Panc1 (cell line): ENCODE measurements around the gene AKAP9. TPM values are rescaled to one million over a fixed set of nuclear protein-coding genes. Genes with fewer than 3 reads are reported as not detected.

Source experiments
- ATAC-seq: fragments of 200-7000 bp; cut with Tn5 transposase; 2 replicates; pipeline ENCODE4 v1.9.1; 2020; ENCODE audit warnings: mild to moderate bottlenecking, moderate library complexity
- BruUV-seq: library from RNA; stranded (reverse); fragments of 400-500 nt; replicated peaks from 2 replicates; lab custom pipeline; 2021; lab: Mats Ljungman, UMichigan
- CTCF ChIA-PET: fragments of 300-600 bp; sonication (Branson Sonifier 250); formaldehyde crosslinking; loops from one replicate; lab custom pipeline; 2022; ENCODE audit warnings: antibody characterized with exemption; lab: Charles Lee
- POLR2A ChIA-PET: fragments of 300-600 bp; sonication (Branson Sonifier 250); formaldehyde crosslinking; loops from one replicate; lab custom pipeline; 2022; ENCODE audit warnings: antibody characterized with exemption; lab: Charles Lee
- DNase-seq: peaks from one replicate; pipeline ENCODE4 v3.0.0-alpha.2; 2010; ENCODE audit warnings: low read depth, low spot score
- H3K27ac ChIP-seq: 2 replicates; pipeline ENCODE4 v1.5.1; 2011; ENCODE audit warnings: mild to moderate bottlenecking, low read length, inconsistent platforms
- H3K27me3 ChIP-seq: fragments of 200-500 bp; sonication (Bioruptor generic); 2 replicates; pipeline ENCODE4 v1.6.0; 2014; ENCODE audit warnings: low read length, inconsistent platforms; ENCODE audit not compliant: control insufficient read depth, insufficient read depth
- H3K36me3 ChIP-seq: fragments of 200-500 bp; sonication (Bioruptor generic); 2 replicates; pipeline ENCODE4 v1.5.1; 2014; ENCODE audit warnings: inconsistent platforms, mild to moderate bottlenecking, low read length, moderate library complexity; ENCODE audit not compliant: control insufficient read depth, insufficient read depth
- H3K4me1 ChIP-seq: 2 replicates; pipeline ENCODE4 v1.5.1; 2011; ENCODE audit warnings: inconsistent platforms, mild to moderate bottlenecking, low read length, moderate library complexity; ENCODE audit not compliant: control insufficient read depth, insufficient read depth
- H3K4me3 ChIP-seq, 2 experiments: 2 replicates each; pipeline ENCODE4 v1.5.1; 2011 to 2012; ENCODE audit warnings: low read depth in 2 of 2, low read length in 2 of 2, mild to moderate bottlenecking in 2 of 2, inconsistent platforms in 1 of 2, moderate library complexity in 1 of 2
- H3K9me3 ChIP-seq: fragments of 200-500 bp; sonication (Bioruptor generic); 2 replicates; pipeline ENCODE4 v1.5.1; 2014; ENCODE audit warnings: low read depth, mild to moderate bottlenecking, inconsistent platforms, low read length, moderate library complexity; ENCODE audit not compliant: control insufficient read depth, insufficient read depth
- CTCF ChIP-seq: fragments of 450-650 bp; IDR thresholded peaks from 2 replicates; pipeline ENCODE4 v1.5.1; 2017; ENCODE audit warnings: mild to moderate bottlenecking
- POLR2AphosphoS5 ChIP-seq: IDR thresholded peaks from 2 replicates; pipeline ENCODE4 v1.6.1; 2012; ENCODE audit warnings: mild to moderate bottlenecking, low read depth, low read length, moderate library complexity
- REST ChIP-seq, 2 experiments: IDR thresholded peaks; 2 replicates each; pipeline ENCODE4 v1.6.1; 2011 to 2012; ENCODE audit warnings: low read depth in 2 of 2, control low read depth in 1 of 2, low read length in 1 of 2, mild to moderate bottlenecking in 1 of 2, moderate library complexity in 1 of 2; ENCODE audit not compliant: insufficient read depth in 1 of 2
- SIN3A ChIP-seq: IDR thresholded peaks from 2 replicates; pipeline ENCODE4 v1.6.1; 2012; ENCODE audit warnings: low read depth, mild to moderate bottlenecking, low read length, moderate library complexity, borderline replicate concordance; ENCODE audit not compliant: insufficient read depth
- TCF7L2 ChIP-seq: IDR thresholded peaks from 2 replicates; pipeline ENCODE4 v1.6.1; 2011; ENCODE audit warnings: mild to moderate bottlenecking, low read depth, low read length, inconsistent platforms
- in situ Hi-C: cut with HindIII; loops from 2 replicates; pipeline ENCODE4 v1.10.0; 2016; ENCODE audit warnings: low sequenced_read_pairs, low pct_unique_long_range_greater_than_20kb
- intact Hi-C: fragments of 100-400 bp; cut with micrococcal nuclease; formaldehyde crosslinking; loops from one replicate; pipeline ENCODE4 v1.10.0; 2022; ENCODE audit not compliant: unreplicated experiment
- total RNA-seq: library from RNA; stranded (reverse); gene quantifications from one replicate; pipeline ENCODE4 v1.2.1, GENCODE V29; 2021; ENCODE audit not compliant: unreplicated experiment

The AKAP9 gene
- total RNA-seq, 1 experiment from 2014 or later, result 31.6 TPM

DNA sequence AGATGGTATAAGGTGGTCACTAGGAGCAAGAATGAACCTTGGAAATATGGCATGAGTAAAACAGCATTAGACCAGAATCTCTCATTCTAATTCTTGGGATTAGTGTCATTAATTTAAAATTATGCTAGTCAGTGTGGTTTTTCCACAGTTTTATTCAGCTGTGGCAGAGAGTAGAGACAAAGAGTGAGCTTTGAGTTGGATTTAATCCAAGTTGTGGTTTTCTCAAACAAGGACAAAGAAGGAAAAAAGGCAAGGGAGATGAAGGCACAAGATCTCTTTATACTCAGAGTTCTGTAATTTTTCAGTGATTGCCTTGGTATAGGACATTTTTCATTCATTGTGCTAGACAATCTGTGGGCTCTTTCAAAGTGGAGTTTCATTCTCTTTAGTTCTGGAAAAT is 28.2 kb upstream of the AKAP9 start:
- POLR2A ChIA-PET, result no interaction called here
- Histone ChIP-seq H3K9me3 (no peaks in the 10 kb centered on the region), H3K36me3 (no peaks in the 10 kb centered on the region), H3K4me3 (no peak overlapping the region), H3K27me3 (no peaks in the 10 kb centered on the region), H3K4me1 (no peaks in the 10 kb centered on the region), H3K27ac (no peak overlapping the region)
- intact Hi-C loops, result no loop called here
- in situ Hi-C loops, result no loop called here
- DNase-seq (no peak), ATAC-seq (no peak)
- TF ChIP-seq SIN3A (no peak), REST (IDR thresholded peaks at IDR 0.05; ENCODE audit: insufficient read depth in 1 of 2, low read depth in 2 of 2, low read length in 1 of 2) (no peak), TCF7L2 (no peak), POLR2AphosphoS5 (no peak), CTCF (no peak)
- no TSS peak for BruUV-seq
- CTCF ChIA-PET, result interaction anchor here (0.8 kb wide), 1 partner anchor 34 kb away, joined by 4 read pairs; no protein-coding TSS in a partner anchor

- intact Hi-C loops, result no loop called here
- Histone ChIP-seq H3K4me3 (no peak overlapping the region), H3K27me3 (no peaks in the 10 kb centered on the region), H3K36me3 (no peaks in the 10 kb centered on the region), H3K9me3 (no peaks in the 10 kb centered on the region), H3K4me1 (no peaks in the 10 kb centered on the region), H3K27ac (no peak overlapping the region)
- BruUV-seq, result no TSS peak
- in situ Hi-C loops, result no loop called here
- TF ChIP-seq CTCF, result no peak
- no peak for TF ChIP-seq TCF7L2
- TF ChIP-seq POLR2AphosphoS5, result no peak
- no peak for TF ChIP-seq REST (IDR thresholded peaks at IDR 0.05; ENCODE audit: insufficient read depth in 1 of 2, low read depth in 2 of 2, low read length in 1 of 2)
- no peak for TF ChIP-seq SIN3A
- ChIA-PET CTCF (no interaction called here), POLR2A (no interaction called here)
- DNase-seq (no peak), ATAC-seq (no peak)
These were observed 27.1 kb upstream of the AKAP9 start for GRCh38 chr7:91913612-91914011.
